PFSK-1 (cell line): ENCODE measurements around the gene AGR3.

Source experiments
- POLR2AphosphoS5 ChIP-seq: IDR thresholded peaks from 2 replicates; pipeline ENCODE4 v1.6.1; 2012; ENCODE audit warnings: low read depth, mild to moderate bottlenecking, control low read depth, low read length, moderate library complexity
- TAF1 ChIP-seq: IDR thresholded peaks from 2 replicates; pipeline ENCODE4 v1.6.1; 2012; ENCODE audit warnings: low read length, control low read depth, borderline replicate concordance; ENCODE audit not compliant: insufficient read depth

DNA sequence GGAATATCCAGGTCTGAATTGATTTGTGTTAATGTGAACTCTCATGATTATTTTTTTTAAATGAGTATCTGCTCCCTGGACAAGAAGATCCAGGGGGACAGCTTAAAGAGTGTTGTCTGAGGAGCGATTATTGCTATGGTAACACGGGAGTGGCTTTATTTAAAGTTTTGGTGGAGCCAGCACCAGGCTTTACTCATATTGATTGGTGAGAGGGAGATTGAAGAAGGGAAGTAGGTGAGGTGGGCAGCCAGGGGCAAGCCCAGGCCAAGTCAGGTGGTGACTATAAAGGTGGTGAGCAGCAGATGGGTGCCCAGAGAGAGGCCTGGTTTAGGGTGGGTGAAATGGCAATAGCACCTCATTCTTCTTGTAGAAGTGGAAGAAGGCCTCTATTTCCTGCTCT, 66.8 kb downstream of the AGR3 start:
- TF ChIP-seq TAF1 (no peak), POLR2AphosphoS5 (no peak)
